Mucosa of rectum (tissue), 2 donors: ENCODE measurements around the gene ZNF136.

ENCODE experiments used
- H3K27ac ChIP-seq, 2 donors: one replicate each; pipeline ENCODE4 v1.7.0; 2013; ENCODE audit warnings: inconsistent platforms in 2 of 2, low read depth in 2 of 2, low read length in 2 of 2
- H3K27me3 ChIP-seq, 2 donors: one replicate each; pipeline ENCODE4 v1.7.0; 2013; ENCODE audit warnings: low read length in 2 of 2; ENCODE audit not compliant: control insufficient read depth in 2 of 2, insufficient read depth in 2 of 2
- H3K36me3 ChIP-seq, 2 donors: one replicate each; pipeline ENCODE4 v1.7.0; 2013; ENCODE audit warnings: low read length in 2 of 2; ENCODE audit not compliant: control insufficient read depth in 2 of 2, insufficient read depth in 2 of 2
- H3K4me1 ChIP-seq, 2 donors: one replicate each; pipeline ENCODE4 v1.7.0; 2013; ENCODE audit warnings: low read length in 2 of 2, mild to moderate bottlenecking in 1 of 2; ENCODE audit not compliant: control insufficient read depth in 2 of 2, insufficient read depth in 2 of 2
- H3K4me3 ChIP-seq, 2 donors: one replicate each; pipeline ENCODE4 v1.7.0; 2013; ENCODE audit warnings: low read length in 2 of 2
- H3K9ac ChIP-seq, 2 donors: one replicate each; pipeline ENCODE4 v1.7.0; 2013; ENCODE audit warnings: low read length in 2 of 2, low read depth in 1 of 2, mild to moderate bottlenecking in 1 of 2
- H3K9me3 ChIP-seq, 2 donors: one replicate each; pipeline ENCODE4 v1.7.0; 2013; ENCODE audit warnings: low read length in 2 of 2; ENCODE audit not compliant: control insufficient read depth in 2 of 2
- donor health status: healthy.
- donor health status: Normal muscosa, but diverticular disease.

The ZNF136 gene

GRCh38 chr19:12224676-12225075, 61.8 kb downstream of the ZNF136 start:
- Histone ChIP-seq H3K4me3 (no peak overlapping the region), H3K9me3 (peaks cover 0 to 3% of the 10 kb centered on the region in 2 donors), H3K9ac (no peak overlapping the region), H3K4me1 (no peaks in the 10 kb centered on the region), H3K27ac (no peak overlapping the region), H3K27me3 (no peaks in the 10 kb centered on the region), H3K36me3 (peaks cover 0 to 2% of the 10 kb centered on the region in 2 donors)

GRCh38 chr19:12229990-12230389, 67.1 kb downstream of the ZNF136 start:
- Histone ChIP-seq H3K9me3 (peaks cover 0 to 4% of the 10 kb centered on the region in 2 donors), H3K27me3 (no peaks in the 10 kb centered on the region), H3K27ac (no peak overlapping the region), H3K4me1 (no peaks in the 10 kb centered on the region), H3K36me3 (peaks cover 3 to 18% of the 10 kb centered on the region in 2 donors), H3K9ac (no peak overlapping the region), H3K4me3 (no peak overlapping the region)

- Histone ChIP-seq H3K27me3 (no peaks in the 10 kb centered on the region), H3K27ac (no peak overlapping the region), H3K4me1 (no peaks in the 10 kb centered on the region), H3K36me3 (peaks cover 3 to 18% of the 10 kb centered on the region in 2 donors), H3K9ac (no peak overlapping the region), H3K9me3 (peaks cover 0 to 4% of the 10 kb centered on the region in 2 donors), H3K4me3 (no peak overlapping the region)
Measured at GRCh38 chr19:12230751-12231733, 68.1 kb downstream of the ZNF136 start.

GRCh38 chr19:12232961-12233360, 70.1 kb downstream of the ZNF136 start:
- no peak overlapping the region for H3K9ac ChIP-seq
- no peak overlapping the region for H3K27ac ChIP-seq
- no peaks in the 10 kb centered on the region for H3K4me1 ChIP-seq
- no peaks in the 10 kb centered on the region for H3K27me3 ChIP-seq
- H3K36me3 ChIP-seq, result peaks cover 3 to 18% of the 10 kb centered on the region in 2 donors
- no peak overlapping the region for H3K4me3 ChIP-seq
- peaks cover 0 to 6% of the 10 kb centered on the region in 2 donors for H3K9me3 ChIP-seq

- H3K4me3 ChIP-seq, result no peak overlapping the region
- no peak overlapping the region for H3K9ac ChIP-seq
- no peaks in the 10 kb centered on the region for H3K4me1 ChIP-seq
- H3K27me3 ChIP-seq, result no peaks in the 10 kb centered on the region
- no peaks in the 10 kb centered on the region for H3K36me3 ChIP-seq
- peaks cover 0 to 6% of the 10 kb centered on the region in 2 donors for H3K9me3 ChIP-seq
- H3K27ac ChIP-seq, result no peak overlapping the region
Measured at GRCh38 chr19:12237143-12237839, 74.4 kb downstream of the ZNF136 start.
